AG04450 (cell line): ENCODE data around the gene OR3A2. TPM values are rescaled to one million over a fixed set of nuclear protein-coding genes. Genes with fewer than 3 reads are reported as not detected.
"Not testable (repeated sequence)": the region's sequence is repeated elsewhere in the genome, so short reads cannot be mapped to it uniquely, and the experiment has no call there.

ENCODE experiments used
- CTCF ChIA-PET: fragments of 300-600, 350-600 bp; formaldehyde crosslinking; extraction: SDS; loops from one replicate; lab custom pipeline; 2022; ENCODE audit warnings: antibody characterized with exemption, inconsistent platforms; lab: Charles Lee
- POLR2A ChIA-PET: fragments of 350-600 bp; formaldehyde crosslinking; extraction: SDS; loops from one replicate; lab custom pipeline; 2021; ENCODE audit warnings: antibody characterized with exemption, inconsistent platforms; lab: Yijun Ruan, JAX
- DNase-seq: peaks from one replicate; pipeline ENCODE4 v3.0.0-alpha.2; 2011; ENCODE audit warnings: low read depth, low spot score
- H3K27ac ChIP-seq: one replicate; pipeline ENCODE4 v1.5.1; 2012; ENCODE audit warnings: low read depth, low read length, control low read depth
- H3K27me3 ChIP-seq: one replicate; pipeline ENCODE4 v1.6.0; 2012; ENCODE audit warnings: low read length; ENCODE audit not compliant: control insufficient read depth, insufficient read depth
- H3K4me3 ChIP-seq: 2 replicates; pipeline ENCODE4 v1.5.1; 2011; ENCODE audit warnings: mild to moderate bottlenecking, low read depth, low read length, control low read depth
- H3K9me3 ChIP-seq: 2 replicates; pipeline ENCODE4 v1.5.1; 2012; ENCODE audit warnings: low read length; ENCODE audit not compliant: control insufficient read depth, insufficient read depth
- polyA plus RNA-seq: library from polyadenylated mRNA; depleted of rRNA; stranded (reverse); fragments of >200 nt; gene quantifications from 2 replicates; pipeline ENCODE4 v1.2.3, GENCODE V29; 2011
- TF ChIP-seq, protein P1 (sequence below): IDR thresholded peaks from 2 replicates; pipeline ENCODE4 v1.5.1; 2011; ENCODE audit warnings: low read depth, low read length, control low read depth, inconsistent platforms

The OR3A2 gene
- polyA plus RNA-seq, 1 experiment = not detected

DNA sequence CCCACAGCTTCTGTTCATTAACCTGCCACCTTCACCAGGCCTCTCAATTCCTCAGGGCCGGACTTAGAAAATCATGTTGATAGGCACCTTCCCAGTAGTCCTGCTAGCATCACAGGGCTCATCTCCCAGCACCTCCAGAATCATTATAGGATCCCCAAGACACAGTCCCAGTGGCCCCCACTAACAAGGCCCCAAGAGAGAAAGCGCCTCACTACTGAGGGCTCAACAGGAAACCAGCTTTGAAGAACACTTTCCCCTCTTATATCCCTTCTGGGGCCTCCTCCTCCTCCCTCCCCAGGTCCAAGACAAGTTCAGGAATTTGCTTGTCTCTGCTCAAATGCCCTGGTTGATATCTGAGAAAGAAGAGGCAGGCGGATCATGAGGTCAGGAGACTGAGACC lies 25.0 kb upstream of the OR3A2 start, which contains the start of gene OR3A3:
TSS of gene OR3A3 (plus strand) at position 301 of the 400 bp plus-strand sequence.
- no peaks in the 10 kb centered on the region for H3K27me3 ChIP-seq
- CTCF ChIA-PET = no interaction called here
- peaks cover 9% of the 10 kb centered on the region for H3K9me3 ChIP-seq
- TF ChIP-seq, protein P1, sequence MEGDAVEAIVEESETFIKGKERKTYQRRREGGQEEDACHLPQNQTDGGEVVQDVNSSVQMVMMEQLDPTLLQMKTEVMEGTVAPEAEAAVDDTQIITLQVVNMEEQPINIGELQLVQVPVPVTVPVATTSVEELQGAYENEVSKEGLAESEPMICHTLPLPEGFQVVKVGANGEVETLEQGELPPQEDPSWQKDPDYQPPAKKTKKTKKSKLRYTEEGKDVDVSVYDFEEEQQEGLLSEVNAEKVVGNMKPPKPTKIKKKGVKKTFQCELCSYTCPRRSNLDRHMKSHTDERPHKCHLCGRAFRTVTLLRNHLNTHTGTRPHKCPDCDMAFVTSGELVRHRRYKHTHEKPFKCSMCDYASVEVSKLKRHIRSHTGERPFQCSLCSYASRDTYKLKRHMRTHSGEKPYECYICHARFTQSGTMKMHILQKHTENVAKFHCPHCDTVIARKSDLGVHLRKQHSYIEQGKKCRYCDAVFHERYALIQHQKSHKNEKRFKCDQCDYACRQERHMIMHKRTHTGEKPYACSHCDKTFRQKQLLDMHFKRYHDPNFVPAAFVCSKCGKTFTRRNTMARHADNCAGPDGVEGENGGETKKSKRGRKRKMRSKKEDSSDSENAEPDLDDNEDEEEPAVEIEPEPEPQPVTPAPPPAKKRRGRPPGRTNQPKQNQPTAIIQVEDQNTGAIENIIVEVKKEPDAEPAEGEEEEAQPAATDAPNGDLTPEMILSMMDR = no peak
- no peak within 1 kb of the TSS for H3K4me3 ChIP-seq
- no peak for DNase-seq
- no peak within 1 kb of the TSS for H3K27ac ChIP-seq
- POLR2A ChIA-PET = no interaction called here

DNA sequence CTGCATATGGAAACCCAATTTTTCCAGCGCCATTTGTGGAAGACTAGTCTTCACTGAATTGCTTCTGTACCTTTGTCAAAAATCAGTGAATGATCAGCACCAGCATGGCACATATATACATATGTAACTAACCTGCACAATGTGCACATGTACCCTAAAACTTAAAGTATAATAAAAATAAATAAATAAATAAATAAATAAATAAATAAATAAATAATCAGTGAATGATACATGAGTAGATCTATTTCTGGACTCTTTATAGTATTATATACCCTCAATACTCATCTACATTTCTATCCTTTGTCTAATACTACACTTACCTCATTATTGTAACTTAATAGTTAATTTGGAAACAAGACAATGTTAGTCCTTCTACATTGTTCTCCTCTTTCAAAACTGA lies 17.7 kb upstream of the OR3A2 start:
- DNase-seq, H3K27ac ChIP-seq, POLR2A ChIA-PET, H3K27me3 ChIP-seq, H3K4me3 ChIP-seq, H3K9me3 ChIP-seq, CTCF ChIA-PET: not testable (repeated sequence)

DNA sequence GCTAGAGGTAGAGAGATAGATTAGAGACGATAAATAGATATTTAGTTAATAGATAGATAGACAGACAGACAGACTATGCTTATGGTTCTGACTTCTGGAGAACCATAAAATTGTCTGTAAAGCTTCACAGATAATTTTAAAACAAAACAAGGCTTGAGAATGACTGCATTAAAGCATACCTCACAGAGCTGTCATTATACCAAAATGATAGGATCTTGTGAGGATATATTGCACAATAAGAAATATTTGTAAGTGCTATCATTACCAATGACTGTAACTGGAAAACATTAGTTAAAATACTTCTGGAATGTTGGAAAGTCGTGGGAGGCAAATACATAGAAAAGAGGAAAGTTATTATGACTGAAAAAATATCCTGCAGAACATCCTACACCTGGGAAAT lies 15.7 kb upstream of the OR3A2 start:
- CTCF ChIA-PET = no interaction called here
- no peaks in the 10 kb centered on the region; the same call in 1 of the 2 replicates for H3K9me3 ChIP-seq
- H3K4me3 ChIP-seq = no peak overlapping the region
- no peaks in the 10 kb centered on the region for H3K27me3 ChIP-seq
- H3K27ac ChIP-seq = no peak overlapping the region
- TF ChIP-seq, protein P1 = no peak
- POLR2A ChIA-PET = no interaction called here
- DNase-seq = no peak

DNA sequence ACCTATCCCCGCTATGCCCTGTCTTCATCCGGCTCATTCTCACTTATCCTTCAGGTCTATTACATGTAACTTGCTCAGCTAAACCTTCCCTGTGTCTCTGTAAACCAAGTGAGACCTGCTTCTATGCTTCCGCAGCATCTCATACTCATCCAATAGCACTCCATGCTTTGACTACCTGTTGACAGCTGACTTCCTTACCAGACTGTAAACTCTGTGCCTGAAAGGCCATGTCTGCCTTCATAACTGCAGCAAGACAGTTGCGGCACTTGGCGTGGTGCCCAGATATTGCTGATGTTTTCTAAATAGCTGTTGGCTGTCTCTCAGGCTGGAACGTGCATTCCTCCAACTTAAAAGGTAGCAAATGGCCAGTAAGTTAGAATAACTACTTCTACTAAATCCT lies 13.9 kb upstream of the OR3A2 start:
- TF ChIP-seq, protein P1 = no peak
- H3K9me3 ChIP-seq = peaks cover 4% of the 10 kb centered on the region
- H3K27me3 ChIP-seq = no peaks in the 10 kb centered on the region
- CTCF ChIA-PET = no interaction called here
- H3K27ac ChIP-seq = no peak overlapping the region
- POLR2A ChIA-PET = no interaction called here
- no peak overlapping the region for H3K4me3 ChIP-seq
- no peak for DNase-seq

DNA sequence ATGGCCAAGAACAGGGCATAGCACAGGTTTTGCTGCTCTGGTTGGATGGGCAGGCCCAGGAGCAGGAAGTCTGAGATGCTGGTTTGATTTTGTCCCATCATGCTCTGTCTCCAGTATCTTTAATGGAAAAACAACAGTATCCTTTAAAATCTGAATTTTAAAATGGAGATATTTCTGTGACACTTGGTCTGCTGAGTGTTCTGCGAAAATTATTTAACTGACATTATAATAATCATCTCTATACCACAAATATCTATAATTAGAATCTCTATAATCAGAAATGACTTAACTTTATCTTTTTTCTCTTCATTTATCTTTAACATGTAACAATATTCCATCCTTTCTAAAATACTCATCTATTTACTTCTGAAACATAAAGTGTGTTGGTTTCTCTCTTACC lies 12.2 kb upstream of the OR3A2 start, which contains the start of gene OR1E1:
TSS of gene OR1E1 (minus strand) at position 101 of the 400 bp plus-strand sequence. CDS start at position 101, 0 bp downstream.
- Histone ChIP-seq H3K27me3 (no peaks in the 10 kb centered on the region), H3K9me3 (peaks cover 7% of the 10 kb centered on the region), H3K27ac (no peak within 1 kb of the TSS), H3K4me3 (no peak within 1 kb of the TSS)
- POLR2A ChIA-PET = no interaction called here
- CTCF ChIA-PET = no interaction called here
- DNase-seq = no peak
- TF ChIP-seq, protein P1 = no peak

GRCh38 chr17:3397801-3398200 lies 11.7 kb upstream of the OR3A2 start:
- H3K9me3 ChIP-seq, POLR2A ChIA-PET, CTCF ChIA-PET, H3K27ac ChIP-seq, H3K27me3 ChIP-seq, H3K4me3 ChIP-seq, DNase-seq: not testable (repeated sequence)
